H1 (cell line): ENCODE measurements around the gene RNF151. TPM values are rescaled to one million over a fixed set of nuclear protein-coding genes. Genes with fewer than 3 reads are reported as not detected.

Source experiments
- CTCF ChIA-PET: fragments of 300-600 bp; sonication (Branson Sonifier 250); formaldehyde crosslinking; loops from one replicate; lab custom pipeline; 2021; ENCODE audit not compliant: partially characterized antibody; lab: Charles Lee
- POLR2A ChIA-PET: fragments of 300-600 bp; sonication (Branson Sonifier 250); formaldehyde crosslinking; loops from one replicate; lab custom pipeline; 2021; ENCODE audit warnings: inconsistent platforms; ENCODE audit not compliant: partially characterized antibody; lab: Charles Lee
- DNase-seq, 2 experiments: peaks; one replicate each; pipeline versions ENCODE4 v3.0.0 to v3.0.0-alpha.2; 2010 to 2022; ENCODE audit warnings: low spot score in 2 of 2, low read depth in 1 of 2, mixed read lengths in 1 of 2
- FAIRE-seq: peaks from 2 replicates; lab custom pipeline; 2011; peaks lifted over from hg19 to GRCh38; lab: Jason Lieb, UNC
- H2AFZ ChIP-seq: 2 replicates; pipeline ENCODE4 v1.8.1; 2012; ENCODE audit warnings: low read length, inconsistent platforms
- H2AK5ac ChIP-seq: 2 replicates; pipeline ENCODE4 v1.6.1; 2013; ENCODE audit warnings: low read depth, low read length
- H2BK120ac ChIP-seq: replicated peaks from 2 replicates; pipeline ENCODE3; 2013; ENCODE audit warnings: low read depth, low read length, inconsistent platforms
- H2BK12ac ChIP-seq: 2 replicates; pipeline ENCODE4 v1.6.1; 2013; ENCODE audit warnings: low read depth, low read length
- H2BK15ac ChIP-seq: 2 replicates; pipeline ENCODE4 v1.6.1; 2013; ENCODE audit warnings: low read length
- H2BK20ac ChIP-seq: 2 replicates; pipeline ENCODE4 v1.6.1; 2013; ENCODE audit warnings: low read length
- H2BK5ac ChIP-seq: 2 replicates; pipeline ENCODE4 v1.6.1; 2013; ENCODE audit warnings: low read depth, low read length
- H3K14ac ChIP-seq: 2 replicates; pipeline ENCODE4 v1.6.1; 2013; ENCODE audit warnings: inconsistent platforms; ENCODE audit not compliant: insufficient read length
- H3K18ac ChIP-seq: 2 replicates; pipeline ENCODE4 v1.6.1; 2013; ENCODE audit warnings: low read length; ENCODE audit errors: extremely low read depth
- H3K23ac ChIP-seq: 2 replicates; pipeline ENCODE4 v1.6.1; 2013; ENCODE audit warnings: inconsistent platforms; ENCODE audit not compliant: insufficient read length
- H3K23me2 ChIP-seq: 2 replicates; pipeline ENCODE4 v1.6.1; 2013; ENCODE audit warnings: low read depth, low read length
- H3K27ac ChIP-seq: 2 replicates; pipeline ENCODE4 v1.6.1; 2011; ENCODE audit warnings: low read depth, low read length, inconsistent platforms
- H3K27me3 ChIP-seq, 4 experiments: replicated peaks in 1 of 4; 1 replicate in 1 of 4; 2 replicates in 3 of 4; pipeline versions ENCODE4 v1.6.1 to v1.8.1; 2011 to 2013; ENCODE audit warnings: low read length in 3 of 4, mild to moderate bottlenecking in 3 of 4, inconsistent platforms in 2 of 4, mixed read lengths in 2 of 4, moderate library complexity in 1 of 4; ENCODE audit not compliant: control insufficient read depth in 3 of 4, insufficient read depth in 3 of 4; ENCODE audit errors: extremely low read depth in 1 of 4
- H3K36me3 ChIP-seq, 4 experiments: 2 replicates each; pipeline versions ENCODE4 v1.6.1 to v1.8.1; 2011 to 2013; ENCODE audit warnings: mild to moderate bottlenecking in 4 of 4, low read length in 3 of 4, moderate library complexity in 2 of 4, control low read depth in 1 of 4, inconsistent platforms in 1 of 4; ENCODE audit not compliant: insufficient read depth in 4 of 4, control insufficient read depth in 2 of 4
- H3K4ac ChIP-seq: replicated peaks from 2 replicates; pipeline ENCODE3; 2013; ENCODE audit warnings: low read length, low read depth, mixed read lengths, inconsistent platforms; ENCODE audit not compliant: insufficient read length
- H3K4me1 ChIP-seq, 4 experiments: replicated peaks in 1 of 4; 1 replicate in 1 of 4; 2 replicates in 3 of 4; pipeline versions ENCODE4 v1.6.1 to v1.8.1; 2011 to 2013; ENCODE audit warnings: low read length in 3 of 4, inconsistent platforms in 2 of 4, mixed read lengths in 1 of 4; ENCODE audit not compliant: insufficient read depth in 4 of 4, control insufficient read depth in 3 of 4
- H3K4me2 ChIP-seq, 2 experiments: 2 replicates each; pipeline versions ENCODE4 v1.6.1 to v1.8.1; 2011 to 2013; ENCODE audit warnings: low read depth in 2 of 2, low read length in 2 of 2, control low read depth in 1 of 2, inconsistent platforms in 1 of 2, mild to moderate bottlenecking in 1 of 2; ENCODE audit not compliant: insufficient read depth in 1 of 2
- H3K4me3 ChIP-seq, 4 experiments: fragments of 200-600, 300-600 bp in 1 of 4; sonication (generic), shearing (Covaris generic), sonication (Bioruptor Twin) in 1 of 4; 2 replicates each; pipeline versions ENCODE4 v1.5.1 to v1.8.1; 2011 to 2016; ENCODE audit warnings: low read length in 4 of 4, low read depth in 3 of 4, control low read depth in 2 of 4, inconsistent platforms in 2 of 4, mild to moderate bottlenecking in 2 of 4, mixed read lengths in 1 of 4, moderate library complexity in 1 of 4; ENCODE audit not compliant: insufficient read depth in 2 of 4; ENCODE audit errors: extremely low read depth in 1 of 4
- H3K56ac ChIP-seq: replicated peaks from 2 replicates; pipeline ENCODE3; 2013; ENCODE audit warnings: low read depth, mild to moderate bottlenecking, mixed read lengths, low read length, inconsistent platforms; ENCODE audit not compliant: insufficient read length
- H3K79me1 ChIP-seq: 2 replicates; pipeline ENCODE4 v1.6.1; 2013; ENCODE audit warnings: low read depth, low read length, control low read depth
- H3K79me2 ChIP-seq, 2 experiments: 2 replicates each; pipeline versions ENCODE4 v1.6.1 to v1.8.1; 2012 to 2013; ENCODE audit warnings: low read length in 2 of 2, mild to moderate bottlenecking in 2 of 2, inconsistent platforms in 1 of 2; ENCODE audit not compliant: insufficient read depth in 2 of 2, control insufficient read depth in 1 of 2
- H3K9ac ChIP-seq, 4 experiments: replicated peaks in 1 of 4; 1 replicate in 1 of 4; 2 replicates in 3 of 4; pipeline versions ENCODE4 v1.6.1 to v1.8.1; 2011 to 2013; ENCODE audit warnings: low read depth in 3 of 4, low read length in 3 of 4, control low read depth in 2 of 4, mild to moderate bottlenecking in 2 of 4, moderate library complexity in 2 of 4, inconsistent platforms in 1 of 4; ENCODE audit errors: extremely low read depth in 1 of 4
- H3K9me3 ChIP-seq, 2 experiments: 2 replicates each; pipeline versions ENCODE4 v1.6.1 to v1.8.1; 2012 to 2013; ENCODE audit warnings: mild to moderate bottlenecking in 2 of 2, moderate library complexity in 2 of 2, control low read depth in 1 of 2, inconsistent platforms in 1 of 2, low read depth in 1 of 2, low read length in 1 of 2, mixed read lengths in 1 of 2; ENCODE audit not compliant: insufficient read depth in 2 of 2
- H4K20me1 ChIP-seq, 2 experiments: replicated peaks in 1 of 2; 2 replicates each; pipeline versions ENCODE3 to v1.8.1; 2011 to 2013; ENCODE audit warnings: inconsistent platforms in 2 of 2, low read length in 2 of 2, mild to moderate bottlenecking in 1 of 2; ENCODE audit not compliant: insufficient read depth in 2 of 2, control insufficient read depth in 1 of 2
- H4K5ac ChIP-seq: 2 replicates; pipeline ENCODE4 v1.6.1; 2013; ENCODE audit warnings: low read length, low read depth, mixed read lengths, inconsistent platforms; ENCODE audit not compliant: insufficient read length
- H4K8ac ChIP-seq: 2 replicates; pipeline ENCODE4 v1.8.0; 2013; ENCODE audit warnings: mild to moderate bottlenecking, moderate library complexity, low read length, inconsistent platforms; ENCODE audit not compliant: insufficient read depth; ENCODE audit errors: extremely low read depth
- H4K91ac ChIP-seq: replicated peaks from 2 replicates; pipeline ENCODE3; 2013; ENCODE audit warnings: low read length, mixed read lengths, inconsistent platforms; ENCODE audit not compliant: insufficient read length
- CEBPB ChIP-seq: IDR thresholded peaks from 2 replicates; pipeline ENCODE4 v1.6.1; 2012; ENCODE audit warnings: low read depth, low read length
- RAD21 ChIP-seq, 2 experiments: IDR thresholded peaks in 1 of 2; conservative IDR thresholded peaks in 1 of 2; 2 replicates each; pipeline ENCODE4 v1.6.1; 2011; ENCODE audit warnings: low read depth in 2 of 2, low read length in 2 of 2, improper control_type of control experiment in 1 of 2, inconsistent platforms in 1 of 2, mild to moderate bottlenecking in 1 of 2, moderate library complexity in 1 of 2
- WGBS, 2 experiments: shearing (Covaris generic) in 1 of 2; methylation state at CpG; one replicate each; pipeline versions ENCODE4 v1.1.6 to v1.1.7; 2013 to 2015; ENCODE audit warnings: low lambda C conversion rate in 2 of 2, mixed read lengths in 2 of 2, inconsistent platforms in 1 of 2, low coverage in 1 of 2, missing lambda C conversion rate in 1 of 2; ENCODE audit not compliant: insufficient replicate concordance in 2 of 2, insufficient coverage in 1 of 2, insufficient read length in 1 of 2; ENCODE audit errors: extremely low coverage in 1 of 2, missing lambda C conversion rate in 1 of 2; 5-methylcytosine and 5-hydroxymethylcytosine counted together
- polyA plus RNA-seq, 7 experiments: library from polyadenylated mRNA; depleted of rRNA in 3 of 7; stranded (reverse) in 5 of 7; unstranded in 2 of 7; fragments of >200 nt in 5 of 7; fragments of 200-250 nt in 2 of 7; gene quantifications; 1 replicate in 5 of 7; 2 replicates in 1 of 7; 4 replicates in 1 of 7; pipeline versions ENCODE4 v1.2.1 to v1.2.3, GENCODE V29; 2011 to 2013; ENCODE audit warnings: missing spikeins in 2 of 7, mixed read lengths in 2 of 7
- total RNA-seq: library from RNA; stranded (reverse); fragmentation: NEBNext Ultra II Directional; extraction: Animal tissue kit (Norgen Biotek cat#: 25700); gene quantifications from 2 replicates; pipeline ENCODE4 v1.2.1, GENCODE V29; 2021

Gene RNF151
- total and polyA plus RNA-seq, 2 of the 8 experiments (the other 6 are each of a cell fraction or from before 2014, with no cell fraction given), result not detected

GRCh38 chr16:1922357-1922756 lies 44.3 kb upstream of the RNF151 start:
- Histone ChIP-seq H2AK5ac (no peak overlapping the region), H2AFZ (no peak overlapping the region), H3K9ac (no peak overlapping the region), H2BK15ac (no peak overlapping the region), H3K27me3 (peaks cover 33 to 73% (median 54%) of the 10 kb centered on the region in 4 experiments), H3K4me1 (peaks cover 4 to 27% (median 18%) of the 10 kb centered on the region in 4 experiments), H3K23ac (no peak overlapping the region), H3K9me3 (no peaks in the 10 kb centered on the region), H3K23me2 (peaks cover 9% of the 10 kb centered on the region; the same call in 1 of the 2 replicates), H3K79me1 (no peaks in the 10 kb centered on the region), H4K20me1 (peaks cover 3 to 4% of the 10 kb centered on the region in 2 experiments), H2BK5ac (no peak overlapping the region), H3K18ac (no peak overlapping the region), H2BK120ac (no peak overlapping the region), H2BK20ac (no peak overlapping the region), H3K36me3 (peaks cover 0 to 7% (median 0%) of the 10 kb centered on the region in 4 experiments; a peak in 1 of 8 replicates), H3K4me3 (no peak overlapping the region), H2BK12ac (0 out of 2 replicates have a peak overlapping the region, but pooled peaks have one; percentile 40), H3K4ac (no peak overlapping the region), H3K27ac (no peak overlapping the region), H4K5ac (no peak overlapping the region), H4K91ac (no peak overlapping the region), H3K79me2 (no peaks in the 10 kb centered on the region), H3K14ac (no peak overlapping the region), H3K56ac (no peak overlapping the region), H3K4me2 (no peak overlapping the region), H4K8ac (no peak overlapping the region)
- ChIA-PET POLR2A (interaction anchor here (1.4 to 2.1 kb wide), 2 partner anchors 12 to 56 kb away, joined by 3 to 8 read pairs; no protein-coding TSS in a partner anchor), CTCF (interaction anchor here (1.6 to 2.8 kb wide), 5 partner anchors 10 to 59 kb away, joined by 4 to 21 read pairs (median 9); partner anchors contain the start of gene MEIOB)
- DNase-seq, result no peak
- TF ChIP-seq CEBPB, result 0 out of 2 replicates have a peak, but pooled peaks have one; percentile 21
- no peak for TF ChIP-seq RAD21 (IDR thresholded peaks at IDR 0.05 in 1 of 2, conservative IDR thresholded peaks at IDR 0.05 in 1 of 2; ENCODE audit: low read depth in 2 of 2, low read length in 2 of 2)
- no peak for FAIRE-seq
- WGBS, 2 experiments, result 77% methylated on average over 8 of the region's 8 CpGs; no CpG with 5 or more reads in 1 of the 2 experiments
